ENCODE results near the gene SNX22. TPM values are rescaled to one million over a fixed set of nuclear protein-coding genes. Genes with fewer than 3 reads are reported as not detected.
"Not testable (repeated sequence)": the region's sequence is repeated elsewhere in the genome, so short reads cannot be mapped to it uniquely, and the experiment has no call there.

The SNX22 gene
- total and polyA plus RNA-seq, 9 of the 15 experiments (the other 6 are each of a cell fraction or from before 2014, with no cell fraction given) = 0.91 to 3.0 (median 2.0) TPM

- WGBS (ENCODE audit: insufficient coverage, low coverage, missing lambda C conversion rate) = 96% methylated on average over 5 of the region's 5 CpGs
- DNase-seq (ENCODE audit: extremely low read depth in 1 of 4, low spot score in 3 of 4) = no peak
- no peak overlapping the region for H3K4me3 ChIP-seq
- ChIA-PET POLR2A (interaction anchor here (0.5 to 1.4 kb wide), 3 partner anchors 8 to 17 kb away, joined by 3 to 4 read pairs (median 4); no protein-coding TSS in a partner anchor), CTCF (ENCODE audit: low intra/inter-chr PET ratio) (no interaction called here)
- FAIRE-seq = no peak
- intact Hi-C loops (cut with micrococcal nuclease) = no loop called here
- H3K27ac ChIP-seq (ENCODE audit: extremely low read depth, low read depth, low read length) = no peak overlapping the region
- no peak overlapping the region for H3K4me2 ChIP-seq (ENCODE audit: insufficient read depth, low read length)
- no peak for TF ChIP-seq E2F3 (CRISPR knock-in tag; IDR thresholded peaks at IDR 0.05)
- no peaks in the 10 kb centered on the region for H3K79me2 ChIP-seq (ENCODE audit: control insufficient read depth, insufficient read depth, low read length)
- H3K4me1 ChIP-seq (replicated peaks in 1 of 2; ENCODE audit: control insufficient read depth in 2 of 2, insufficient read depth in 2 of 2, low read length in 2 of 2) = no peaks in the 10 kb centered on the region
- no peaks in the 10 kb centered on the region for H4K20me1 ChIP-seq (replicated peaks; ENCODE audit: control insufficient read depth, insufficient read depth, low read length)
- no peak overlapping the region for H2AFZ ChIP-seq (ENCODE audit: low read depth, low read length)
- no peak overlapping the region for H3K9ac ChIP-seq (ENCODE audit: insufficient read depth in 1 of 2, low read depth in 2 of 2, low read length in 2 of 2)
- no TSS peak for BruUV-seq (replicated peaks)
- no peaks in the 10 kb centered on the region for H3K27me3 ChIP-seq (ENCODE audit: control insufficient read depth in 2 of 2, insufficient read depth in 2 of 2, low read length in 2 of 2)
- no peaks in the 10 kb centered on the region for H3K9me1 ChIP-seq (ENCODE audit: control insufficient read depth, insufficient read depth, low read length)
- H3K9me3 ChIP-seq (replicated peaks; ENCODE audit: control insufficient read depth, insufficient read depth, low read depth, low read length) = no peaks in the 10 kb centered on the region
- peaks cover 89% of the 10 kb centered on the region for H3K36me3 ChIP-seq (ENCODE audit: control insufficient read depth, insufficient read depth, low read length)
- in situ Hi-C loops (cut with MboI) = no loop called here
- no peak for ATAC-seq
These were observed 33.6 kb upstream of the SNX22 start for GRCh38 chr15:64117759-64118487.

- WGBS (ENCODE audit: insufficient coverage, low coverage, missing lambda C conversion rate) = 94% methylated on average over 2 of the region's 2 CpGs
- H3K27me3 ChIP-seq (ENCODE audit: control insufficient read depth in 2 of 2, insufficient read depth in 2 of 2, low read length in 2 of 2); H3K4me1 ChIP-seq (replicated peaks in 1 of 2; ENCODE audit: control insufficient read depth in 2 of 2, insufficient read depth in 2 of 2, low read length in 2 of 2); DNase-seq (ENCODE audit: extremely low read depth in 1 of 4, low spot score in 3 of 4); H2AFZ ChIP-seq (ENCODE audit: low read depth, low read length); H3K4me2 ChIP-seq (ENCODE audit: insufficient read depth, low read length); BruUV-seq (replicated peaks); H3K4me3 ChIP-seq; intact Hi-C loops (cut with micrococcal nuclease); FAIRE-seq; H3K27ac ChIP-seq (ENCODE audit: extremely low read depth, low read depth, low read length); H3K79me2 ChIP-seq (ENCODE audit: control insufficient read depth, insufficient read depth, low read length); in situ Hi-C loops (cut with MboI); CTCF ChIA-PET (ENCODE audit: low intra/inter-chr PET ratio); ATAC-seq; H3K9me3 ChIP-seq (replicated peaks; ENCODE audit: control insufficient read depth, insufficient read depth, low read depth, low read length); H3K9ac ChIP-seq (ENCODE audit: insufficient read depth in 1 of 2, low read depth in 2 of 2, low read length in 2 of 2); H4K20me1 ChIP-seq (replicated peaks; ENCODE audit: control insufficient read depth, insufficient read depth, low read length); H3K9me1 ChIP-seq (ENCODE audit: control insufficient read depth, insufficient read depth, low read length): not testable (repeated sequence)
- POLR2A ChIA-PET = interaction anchor here (0.5 to 1.0 kb wide), 2 partner anchors 10 to 14 kb away, joined by 3 to 4 read pairs; no protein-coding TSS in a partner anchor
- peaks cover 84% of the 10 kb centered on the region for H3K36me3 ChIP-seq (ENCODE audit: control insufficient read depth, insufficient read depth, low read length)
These were observed 31.2 kb upstream of the SNX22 start for GRCh38 chr15:64120322-64120721.

Data from K562 (cell line).